Keratinocyte (primary cell): ENCODE results near the gene CSH1.

Experiments
- EZH2 ChIP-seq: IDR thresholded peaks from one replicate; pipeline ENCODE4 v1.6.1; 2012; ENCODE audit warnings: inconsistent platforms, mild to moderate bottlenecking, low read length, moderate library complexity
- TF ChIP-seq, protein P1 (sequence below), 3 experiments: IDR thresholded peaks in 1 of 3; conservative IDR thresholded peaks in 1 of 3; optimal IDR thresholded peaks in 1 of 3; 2 replicates in 2 of 3; 3 replicates in 1 of 3; pipeline versions ENCODE3 to v1.5.1; 2011; ENCODE audit warnings: low read length in 3 of 3, mild to moderate bottlenecking in 3 of 3, moderate library complexity in 2 of 3, control low read depth in 1 of 3, inconsistent platforms in 1 of 3; ENCODE audit not compliant: insufficient read depth in 2 of 3; ENCODE audit errors: extremely low read depth in 1 of 3

DNA sequence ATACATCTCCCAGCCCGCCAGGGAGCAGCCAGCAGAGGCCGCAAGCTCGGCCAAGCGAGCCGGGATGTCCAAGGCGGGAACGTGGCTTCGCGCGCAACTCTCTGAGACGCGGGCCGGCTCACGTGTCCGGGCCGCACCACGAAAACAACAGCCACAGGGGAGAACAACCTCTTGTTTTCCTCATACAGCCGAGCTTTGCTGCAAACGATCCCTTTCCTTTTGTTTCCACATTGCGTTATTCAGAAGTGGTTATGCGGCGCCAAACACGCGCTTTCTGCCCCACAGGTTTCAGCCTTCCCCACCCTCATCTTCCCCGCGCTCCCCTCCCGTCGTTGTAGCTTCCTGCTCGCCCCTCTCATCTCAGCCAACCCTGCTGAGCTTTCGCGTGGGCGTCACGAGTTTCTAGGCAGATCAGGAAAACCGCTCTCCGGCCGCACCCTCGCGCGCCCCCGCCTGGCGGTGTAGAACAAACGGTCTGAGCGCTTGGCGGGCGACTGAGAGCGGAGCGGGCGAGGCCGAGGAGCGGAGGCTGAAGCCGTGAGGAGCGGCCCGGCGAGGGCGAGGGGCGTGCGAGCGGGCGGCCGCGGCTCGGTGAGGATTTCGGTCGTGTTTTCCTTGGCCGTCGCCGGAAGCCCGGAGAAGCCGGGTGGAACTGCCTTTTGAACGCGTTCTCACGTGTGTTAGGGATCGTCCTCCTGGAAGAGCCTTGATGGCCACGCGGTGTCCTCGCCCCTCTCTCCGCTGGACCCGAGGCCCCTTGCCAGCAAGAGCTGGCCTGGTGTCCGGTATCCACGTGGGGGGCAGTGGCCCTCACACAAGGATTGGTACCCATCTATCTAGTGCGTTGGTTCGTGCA is 47.3 kb downstream of the CSH1 start:
- TF ChIP-seq, protein P1, sequence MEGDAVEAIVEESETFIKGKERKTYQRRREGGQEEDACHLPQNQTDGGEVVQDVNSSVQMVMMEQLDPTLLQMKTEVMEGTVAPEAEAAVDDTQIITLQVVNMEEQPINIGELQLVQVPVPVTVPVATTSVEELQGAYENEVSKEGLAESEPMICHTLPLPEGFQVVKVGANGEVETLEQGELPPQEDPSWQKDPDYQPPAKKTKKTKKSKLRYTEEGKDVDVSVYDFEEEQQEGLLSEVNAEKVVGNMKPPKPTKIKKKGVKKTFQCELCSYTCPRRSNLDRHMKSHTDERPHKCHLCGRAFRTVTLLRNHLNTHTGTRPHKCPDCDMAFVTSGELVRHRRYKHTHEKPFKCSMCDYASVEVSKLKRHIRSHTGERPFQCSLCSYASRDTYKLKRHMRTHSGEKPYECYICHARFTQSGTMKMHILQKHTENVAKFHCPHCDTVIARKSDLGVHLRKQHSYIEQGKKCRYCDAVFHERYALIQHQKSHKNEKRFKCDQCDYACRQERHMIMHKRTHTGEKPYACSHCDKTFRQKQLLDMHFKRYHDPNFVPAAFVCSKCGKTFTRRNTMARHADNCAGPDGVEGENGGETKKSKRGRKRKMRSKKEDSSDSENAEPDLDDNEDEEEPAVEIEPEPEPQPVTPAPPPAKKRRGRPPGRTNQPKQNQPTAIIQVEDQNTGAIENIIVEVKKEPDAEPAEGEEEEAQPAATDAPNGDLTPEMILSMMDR (optimal IDR thresholded peaks at IDR 0.05 in 1 of 3, IDR thresholded peaks at IDR 0.05 in 1 of 3, conservative IDR thresholded peaks at IDR 0.05 in 1 of 3; ENCODE audit: extremely low read depth in 1 of 3, insufficient read depth in 2 of 3, low read length in 3 of 3), result peak; percentile 60 to 80 (median 76)
- TF ChIP-seq EZH2, result no peak
